ENCODE results near the gene HOXD11.

The HOXD11 gene

GRCh38 chr2:176120364-176121189, 13.5 kb downstream of the HOXD11 start:
- no peak for DNase-seq (ENCODE audit: low spot score)
- no peak for FAIRE-seq

DNA sequence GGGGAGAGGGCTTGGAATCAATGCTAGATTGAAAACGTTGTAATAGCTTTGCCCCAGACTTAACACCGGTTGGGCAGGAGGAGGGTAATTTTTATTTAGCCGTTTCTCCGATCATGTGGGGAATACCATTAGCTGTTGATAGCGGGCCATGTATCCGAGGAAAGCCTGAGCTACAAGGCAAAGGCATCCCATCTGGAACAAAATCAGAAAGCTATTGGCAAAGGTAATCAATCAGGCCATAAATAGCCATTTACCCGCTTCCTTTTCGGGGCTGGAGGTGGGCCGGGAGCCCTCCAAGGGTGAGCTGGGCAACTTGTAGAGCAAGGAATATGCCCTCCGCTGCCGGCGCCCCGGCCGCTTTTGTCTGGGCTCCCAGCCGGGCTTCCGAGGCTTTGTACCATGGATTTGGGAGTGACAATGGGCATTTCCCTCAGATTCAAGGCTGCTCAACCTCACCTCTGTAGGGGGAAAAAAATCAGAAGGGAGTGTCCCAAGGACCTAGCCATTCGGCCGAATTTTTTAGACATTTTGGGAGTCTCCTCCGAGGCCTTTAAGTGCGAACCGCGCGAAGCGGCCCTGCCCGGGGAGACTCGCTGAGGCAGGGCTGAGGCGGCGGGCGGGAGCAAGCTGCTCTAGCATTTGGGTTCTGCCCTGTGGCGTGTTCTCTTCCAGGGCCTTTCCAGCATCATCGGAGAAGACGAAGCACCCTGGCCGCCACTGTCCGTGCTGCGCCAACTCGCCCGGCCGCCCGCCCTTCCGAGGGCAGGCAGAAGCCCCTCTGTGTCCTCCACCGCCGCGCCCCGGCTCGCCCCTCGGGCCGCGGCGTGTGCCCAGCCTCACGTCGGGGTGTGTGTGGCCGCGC, 14.3 kb downstream of the HOXD11 start:
- FAIRE-seq (no peak), DNase-seq (ENCODE audit: low spot score) (no peak)

DNA sequence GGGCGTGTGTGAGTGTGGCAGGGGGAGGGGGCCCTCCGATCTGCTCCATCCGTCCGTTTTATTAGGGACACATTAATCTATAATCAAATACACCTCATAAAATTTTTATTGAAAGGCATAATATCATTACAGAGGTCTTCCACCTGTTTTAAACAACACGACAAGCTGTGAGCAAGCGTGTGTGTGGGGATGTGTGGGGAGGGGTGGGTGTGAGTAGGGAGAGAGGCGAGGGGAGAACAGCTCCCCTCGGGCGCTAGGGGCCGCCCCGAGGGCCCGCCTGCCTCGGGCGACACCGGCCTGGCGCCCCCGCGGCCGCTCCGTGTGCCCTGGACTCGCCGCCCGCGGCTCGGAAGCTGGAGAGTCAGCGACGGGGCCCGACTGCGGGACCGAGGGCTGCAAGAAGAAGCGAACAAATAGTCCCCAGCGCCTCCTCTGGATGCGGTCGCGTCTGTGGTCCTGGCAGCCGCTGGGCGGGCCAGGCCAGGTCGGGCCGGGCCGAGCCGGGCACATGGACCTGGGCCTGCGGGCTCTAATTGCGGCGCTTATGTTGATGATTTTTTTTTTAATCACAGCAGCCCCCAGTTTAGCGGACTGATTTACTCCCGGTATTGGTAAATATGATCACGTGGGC, 15.1 kb downstream of the HOXD11 start:
- DNase-seq (ENCODE audit: low spot score) (no peak), FAIRE-seq (no peak)

GRCh38 chr2:176122683-176123410, 15.8 kb downstream of the HOXD11 start, which contains the start of gene HOXD9:
Gene HOXD9 (plus strand): TSS chr2:176122719. CDS start chr2:176122769, 50 bp downstream.
- FAIRE-seq = no peak

GRCh38 chr2:176123411-176124109, 16.5 kb downstream of the HOXD11 start:
- DNase-seq (ENCODE audit: low spot score) (no peak), FAIRE-seq (no peak)

More at GRCh38 chr2:176122683-176123410, 15.8 kb downstream of the HOXD11 start, which contains the start of gene HOXD9:
- DNase-seq (ENCODE audit: low spot score) = no peak

DNA sequence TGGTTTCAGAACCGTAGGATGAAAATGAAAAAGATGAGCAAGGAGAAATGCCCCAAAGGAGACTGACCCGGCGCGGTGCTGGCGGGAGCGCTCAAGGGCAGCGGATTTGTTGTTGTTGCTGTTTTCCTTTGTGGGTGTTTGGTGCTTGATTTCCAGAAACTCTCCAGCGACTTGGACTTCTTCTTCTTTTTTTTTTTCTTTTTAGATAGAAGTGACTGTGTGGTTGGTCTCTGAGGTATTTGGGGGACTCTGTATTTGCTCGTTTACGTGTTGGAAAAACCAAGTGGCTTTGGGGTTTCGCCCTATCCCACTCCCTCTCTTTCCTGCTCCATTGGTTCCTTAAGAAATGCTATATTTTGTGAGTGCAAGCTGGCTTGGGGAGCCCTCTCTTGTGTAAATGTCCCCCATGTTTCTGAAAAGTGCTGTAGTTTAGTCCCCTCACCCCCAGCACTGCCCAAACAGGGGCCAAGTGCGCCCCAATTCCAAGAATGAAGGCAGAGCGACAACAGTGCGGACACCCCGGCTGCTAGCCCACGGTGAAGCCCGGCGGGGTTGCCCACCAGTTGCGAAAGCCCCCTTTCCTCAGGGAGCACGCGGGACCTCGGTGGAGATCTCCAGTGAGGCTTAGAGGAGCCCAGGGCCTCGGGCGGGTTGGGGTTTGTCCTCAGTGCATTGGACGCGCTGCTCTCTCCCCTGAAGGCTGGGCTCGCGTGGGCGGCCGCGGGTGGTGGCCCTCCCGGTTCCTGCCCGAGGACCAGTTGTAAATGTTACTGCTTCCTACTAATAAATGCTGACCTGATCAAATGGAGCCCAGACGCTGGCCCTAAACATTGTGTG, 17.2 kb downstream of the HOXD11 start:
- DNase-seq (ENCODE audit: low spot score) = no peak

GRCh38 chr2:176124947-176125771, 18.1 kb downstream of the HOXD11 start:
- FAIRE-seq = no peak
- no peak for DNase-seq (ENCODE audit: low spot score)

More for the DNA sequence above, 17.2 kb downstream of the HOXD11 start:
- no peak for FAIRE-seq

DNA sequence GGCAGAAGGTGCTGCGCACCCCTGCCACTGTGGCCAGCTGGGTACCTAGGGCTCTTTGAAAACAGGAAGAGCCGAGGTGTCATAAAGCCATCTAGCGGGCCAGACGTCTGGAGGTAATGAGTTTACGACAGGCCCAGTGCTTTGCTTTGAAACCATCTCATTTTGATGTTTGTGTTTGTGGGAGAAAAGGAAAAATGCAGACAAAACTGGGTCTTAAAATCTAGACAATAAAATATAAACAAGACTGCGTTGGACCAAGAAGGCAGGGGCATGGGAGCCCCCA, 18.6 kb downstream of the HOXD11 start:
- FAIRE-seq = no peak

DNA sequence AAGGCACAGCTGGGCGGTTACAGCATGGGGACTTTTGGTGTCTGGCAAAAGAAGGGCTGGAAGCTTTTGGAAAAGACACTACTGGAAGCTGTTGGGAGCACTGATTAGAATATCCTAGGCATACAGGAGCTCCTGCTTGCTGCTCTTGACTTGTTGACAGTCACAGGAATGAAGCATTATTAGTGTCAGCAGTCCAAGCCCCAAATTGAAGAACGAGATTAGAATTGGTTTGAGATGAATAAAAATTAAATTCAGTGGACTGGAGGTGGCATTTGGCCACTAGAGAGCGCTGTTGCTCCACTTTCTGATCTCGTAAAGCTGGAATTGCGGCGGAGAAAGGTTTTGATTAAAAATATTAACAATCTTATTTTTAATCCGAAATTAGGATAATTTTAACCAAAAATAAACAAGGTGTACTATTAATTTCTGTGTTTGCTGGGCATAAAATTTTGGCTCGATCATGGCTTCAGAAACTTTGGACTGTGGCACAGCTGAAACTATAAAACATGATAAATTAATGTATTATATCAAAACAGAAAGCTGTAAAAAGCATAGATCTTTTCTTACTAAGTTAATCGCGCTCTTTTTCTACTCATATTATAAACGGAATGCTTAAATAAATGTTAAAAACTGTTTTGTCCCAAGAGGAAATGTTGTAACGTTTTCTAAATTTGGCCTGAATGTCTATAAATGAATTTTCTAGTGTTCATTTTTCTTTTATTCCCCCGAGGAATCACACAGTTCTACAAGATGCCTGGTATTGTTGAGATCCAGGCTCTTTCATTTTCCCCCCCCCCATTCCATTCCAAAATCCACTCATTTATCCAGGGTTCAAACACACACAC, 20.1 kb downstream of the HOXD11 start:
- DNase-seq (ENCODE audit: low spot score) = no peak
- peak; percentile 83 for FAIRE-seq

More for the DNA sequence above, 18.6 kb downstream of the HOXD11 start:
- DNase-seq (ENCODE audit: low spot score) = no peak

GRCh38 chr2:176127774-176128072, 20.6 kb downstream of the HOXD11 start:
- DNase-seq (ENCODE audit: low spot score) (no peak), FAIRE-seq (no peak)

DNA sequence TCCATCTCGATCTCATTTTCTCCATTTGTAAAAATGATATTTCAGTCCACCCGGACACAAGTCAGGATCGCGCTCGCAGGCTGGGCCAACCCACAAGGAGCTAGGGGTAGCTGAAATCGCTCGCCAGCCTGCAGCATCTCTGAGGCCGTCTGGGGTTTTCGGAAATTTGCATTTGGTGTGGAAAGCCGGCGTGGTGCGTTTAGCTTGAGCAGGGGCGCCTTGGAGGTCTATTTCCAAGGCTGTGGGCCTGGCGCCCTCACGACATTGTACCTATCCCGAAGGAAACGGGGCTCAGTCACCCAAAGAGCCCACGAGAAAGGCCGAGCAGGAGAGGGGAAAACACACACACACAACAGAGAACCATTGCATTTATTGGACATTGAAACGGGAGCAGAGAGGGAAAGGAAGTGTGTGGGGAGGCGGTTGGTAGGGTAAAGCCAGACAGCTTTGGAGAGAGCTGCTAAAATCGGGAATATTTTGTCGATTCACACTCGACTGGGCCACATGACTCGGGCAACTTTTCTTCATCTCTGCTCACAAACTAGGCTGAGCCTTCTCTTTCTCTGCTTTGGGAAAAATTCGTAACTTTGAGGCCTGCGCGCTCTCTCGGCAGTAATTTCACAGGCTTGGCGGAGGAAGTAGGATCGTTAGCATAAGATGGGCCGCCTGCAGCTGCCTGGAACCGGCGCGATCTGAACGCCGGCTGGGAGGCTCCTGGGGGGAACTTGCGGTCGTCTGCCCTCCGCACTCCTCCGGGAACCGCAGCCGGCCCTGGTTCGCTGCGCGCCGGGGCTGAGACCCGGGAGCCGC, 21.3 kb downstream of the HOXD11 start:
- DNase-seq (ENCODE audit: low spot score) = no peak
- no peak for FAIRE-seq

DNA sequence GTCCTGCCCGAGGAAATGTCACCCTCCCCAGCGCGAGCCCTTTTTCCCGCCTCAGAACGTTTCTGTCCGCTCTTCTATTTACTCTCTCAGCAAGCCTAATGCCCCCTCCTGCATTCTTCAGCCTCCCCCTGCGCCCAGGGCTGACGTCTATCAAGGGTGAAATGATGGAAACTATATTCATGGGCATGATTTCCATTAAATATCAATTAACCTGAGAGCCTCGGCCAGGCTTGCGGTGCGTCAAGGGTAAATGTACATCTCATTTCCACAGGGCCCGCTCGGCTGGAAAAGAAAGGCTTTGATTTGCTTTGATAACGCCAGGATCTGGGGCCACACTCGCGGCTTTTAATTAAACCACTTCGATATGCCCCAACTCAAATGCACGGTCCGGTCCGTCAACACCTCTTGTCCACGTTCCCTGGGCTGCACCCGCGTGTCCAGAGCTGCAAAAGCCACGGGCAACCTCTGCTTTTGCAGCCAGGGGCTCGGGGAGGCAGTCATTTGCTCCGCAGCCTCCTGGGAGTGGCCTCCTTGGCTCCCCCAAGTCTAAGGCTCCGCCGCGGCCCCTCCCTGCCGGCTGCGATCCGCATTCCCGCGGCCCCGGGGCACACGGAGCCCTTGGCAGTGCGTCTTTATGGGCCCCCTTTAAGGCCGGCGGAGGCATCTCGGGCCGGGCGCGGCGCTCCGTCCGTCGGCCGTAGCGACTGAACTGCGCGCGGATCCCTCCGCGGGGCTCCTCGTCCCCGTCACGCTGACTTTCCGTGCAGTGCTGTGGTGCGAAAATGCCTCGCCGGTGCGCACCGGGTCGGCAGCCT, 22.1 kb downstream of the HOXD11 start, which contains the start of gene HOXD8:
Gene HOXD8, plus strand, starts transcription at position 724 of the 815 bp plus-strand sequence. CDS start 662 bp downstream, outside the sequence.
- FAIRE-seq (no peak), DNase-seq (ENCODE audit: low spot score) (peak; percentile 61)

DNA sequence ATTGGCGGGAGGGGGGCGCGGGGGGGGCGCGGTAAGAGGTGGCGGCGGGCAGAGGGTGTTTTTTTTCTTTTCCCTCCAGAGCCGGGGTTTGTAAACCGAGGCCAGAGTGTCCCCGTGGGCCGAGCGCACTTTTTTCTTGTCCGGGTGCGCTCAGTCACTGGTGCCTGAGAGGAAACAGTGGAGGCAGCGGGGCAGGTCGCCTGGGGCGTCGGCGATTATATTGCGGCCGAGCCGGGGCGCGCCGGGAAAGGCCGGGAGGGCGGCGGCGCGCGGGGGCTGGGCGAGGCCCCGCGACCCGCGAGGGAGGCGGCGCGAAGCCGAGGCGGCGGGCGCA, 22.7 kb downstream of the HOXD11 start:
- FAIRE-seq (no peak), DNase-seq (ENCODE audit: low spot score) (no peak)

DNA sequence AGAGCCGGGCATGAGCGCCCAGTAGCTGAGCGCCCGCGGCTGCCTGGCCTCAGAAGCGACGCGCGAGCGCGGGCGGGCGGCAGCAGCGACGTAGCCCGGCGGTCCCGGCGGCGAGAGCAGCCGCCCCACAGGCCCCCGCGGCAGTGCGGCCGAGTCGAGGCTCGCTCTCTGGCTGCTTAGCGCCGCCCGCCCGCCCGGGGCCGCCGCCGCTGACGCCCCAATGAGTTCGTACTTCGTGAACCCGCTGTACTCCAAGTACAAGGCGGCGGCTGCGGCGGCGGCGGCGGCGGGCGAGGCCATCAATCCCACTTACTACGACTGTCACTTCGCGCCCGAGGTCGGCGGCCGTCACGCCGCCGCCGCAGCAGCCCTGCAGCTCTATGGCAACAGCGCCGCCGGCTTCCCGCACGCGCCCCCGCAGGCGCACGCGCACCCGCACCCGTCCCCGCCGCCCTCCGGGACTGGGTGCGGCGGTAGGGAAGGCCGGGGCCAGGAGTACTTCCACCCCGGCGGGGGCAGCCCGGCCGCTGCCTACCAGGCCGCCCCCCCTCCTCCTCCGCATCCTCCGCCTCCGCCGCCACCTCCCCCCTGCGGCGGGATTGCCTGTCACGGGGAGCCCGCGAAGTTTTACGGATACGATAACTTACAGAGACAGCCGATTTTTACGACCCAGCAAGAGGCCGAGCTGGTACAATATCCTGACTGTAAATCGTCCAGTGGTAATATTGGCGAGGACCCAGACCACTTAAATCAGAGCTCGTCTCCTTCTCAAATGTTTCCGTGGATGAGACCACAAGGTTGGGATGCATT, 23.3 kb downstream of the HOXD11 start:
- FAIRE-seq (no peak), DNase-seq (ENCODE audit: low spot score) (no peak)
